ENCODE measurements around the gene RPTOR. TPM values are rescaled to one million over a fixed set of nuclear protein-coding genes. Genes with fewer than 3 reads are reported as not detected.

The RPTOR gene
- total and polyA plus RNA-seq, 2 donors (not counting 3 experiments of a cell fraction or from before 2014, with no cell fraction given), result 10.7 to 41.8 TPM

DNA sequence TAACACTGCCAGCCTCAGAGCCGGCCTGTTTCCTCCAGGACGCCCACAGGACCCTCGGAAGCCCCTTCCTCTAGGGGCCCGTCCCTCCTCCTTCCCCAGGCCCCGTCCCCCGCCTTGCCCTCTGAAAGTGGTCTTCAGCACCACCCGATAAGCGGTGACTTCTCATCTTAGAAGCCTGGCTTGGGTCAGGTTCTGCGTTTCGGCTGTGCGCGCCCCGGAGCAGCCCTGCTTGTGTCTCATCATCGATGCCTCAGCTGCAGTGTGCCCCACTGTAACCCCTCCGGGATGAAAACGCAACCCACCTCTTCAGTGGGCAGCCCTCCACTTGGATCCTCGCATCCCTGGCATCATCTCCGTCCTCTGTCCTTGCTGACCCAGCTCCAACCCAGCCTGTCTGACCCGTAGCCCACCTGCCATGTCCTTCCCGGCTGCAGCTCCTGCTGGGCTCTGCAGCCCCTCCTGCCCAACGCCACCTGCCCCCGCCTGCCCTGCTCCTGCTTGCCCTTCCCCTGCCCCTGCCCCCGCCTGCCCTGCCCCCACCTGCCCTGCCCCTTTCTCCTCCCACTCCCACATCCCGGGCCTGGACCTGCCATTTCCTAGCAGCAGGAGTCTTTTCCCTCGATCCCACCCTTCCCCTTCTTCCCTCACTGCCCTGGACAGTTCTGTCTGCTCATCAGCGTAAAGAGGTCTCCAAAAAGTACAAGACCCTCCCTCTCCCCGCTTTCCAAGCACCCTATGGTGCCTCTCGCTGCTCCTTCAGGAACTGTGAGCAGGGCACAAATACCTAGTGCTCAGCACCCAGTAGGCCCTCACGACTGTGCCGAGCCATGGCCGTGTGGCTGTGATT lies 334.5 kb downstream of the RPTOR start:
- ChIA-PET CTCF (interaction anchor here (2.4 kb wide), 1 partner anchor 13 kb away, joined by 8 read pairs; no protein-coding TSS in a partner anchor), POLR2A (interaction anchor here (0.7 kb wide), 1 partner anchor 455 kb away, joined by 4 read pairs; no protein-coding TSS in a partner anchor)
- no peaks in the 10 kb centered on the region for H3K79me2 ChIP-seq (ENCODE audit: control insufficient read depth, insufficient read depth, low read length)
- no peak for TF ChIP-seq MAX (IDR thresholded peaks at IDR 0.05; ENCODE audit: insufficient read depth, insufficient read length)
- no peak for TF ChIP-seq POLR2A (IDR thresholded peaks at IDR 0.05; ENCODE audit: low read depth, low read length)
- TF ChIP-seq GATA2 (IDR thresholded peaks at IDR 0.05; ENCODE audit: insufficient read depth, insufficient read length, low read depth, low read length), result no peak
- TF ChIP-seq CTCF (IDR thresholded peaks at IDR 0.05; ENCODE audit: extremely low read depth in 1 of 2, insufficient read depth in 1 of 2, low read depth in 1 of 2, low read length in 2 of 2), result no peak
- TF ChIP-seq JUN (IDR thresholded peaks at IDR 0.05; ENCODE audit: borderline replicate concordance, insufficient read depth, insufficient read length, low read depth), result no peak
- no peak for TF ChIP-seq FOS (IDR thresholded peaks at IDR 0.05; ENCODE audit: borderline replicate concordance, insufficient read depth, low read length)
- TF ChIP-seq MYC (IDR thresholded peaks at IDR 0.05; ENCODE audit: low read depth, low read length), result no peak
- TF ChIP-seq EZH2 (IDR thresholded peaks at IDR 0.05; ENCODE audit: borderline replicate concordance, low read depth, low read length, severe bottlenecking), result no peak
- no peak for TF ChIP-seq POLR2AphosphoS5 (IDR thresholded peaks at IDR 0.05; ENCODE audit: insufficient read depth, low read depth, low read length)
- BruUV-seq (replicated peaks), result no TSS peak
- H3K4me1 ChIP-seq (ENCODE audit: control insufficient read depth, extremely low read depth, insufficient read depth, low read length), result no peaks in the 10 kb centered on the region
- no peak overlapping the region for H3K9ac ChIP-seq (replicated peaks; ENCODE audit: extremely low read depth, insufficient read depth, low read length)
- H3K4me3 ChIP-seq (replicated peaks in 1 of 3; ENCODE audit: insufficient read depth in 1 of 3, low read depth in 1 of 3, low read length in 3 of 3), result no peak overlapping the region
- H3K9me1 ChIP-seq (replicated peaks; ENCODE audit: control insufficient read depth, extremely low read depth, insufficient read depth, low read length), result no peaks in the 10 kb centered on the region
- peaks cover 0 to 12% of the 10 kb centered on the region in 2 experiments for H3K36me3 ChIP-seq (ENCODE audit: control insufficient read depth in 2 of 2, extremely low read depth in 1 of 2, insufficient read depth in 2 of 2, low read length in 2 of 2)
- no peak overlapping the region for H3K4me2 ChIP-seq (ENCODE audit: insufficient read depth, low read length)
- dilution Hi-C loops (cut with MboI; ENCODE audit: extremely low pct_ligation_motif_present, low sequenced_read_pairs), result no loop called here
- FAIRE-seq (no peak), DNase-seq (ENCODE audit: low read depth, low spot score) (no peak)
- H3K9me3 ChIP-seq (replicated peaks; ENCODE audit: control insufficient read depth, insufficient read depth, low read length), result no peaks in the 10 kb centered on the region
- intact Hi-C loops (cut with micrococcal nuclease), result no loop called here
- no peaks in the 10 kb centered on the region for H4K20me1 ChIP-seq (replicated peaks; ENCODE audit: control insufficient read depth, extremely low read depth, insufficient read depth, low read length)
- no peak overlapping the region for H3K27ac ChIP-seq (ENCODE audit: insufficient read depth, low read depth, low read length)
- no peak overlapping the region for H2AFZ ChIP-seq (ENCODE audit: low read depth, low read length)
- H3K27me3 ChIP-seq (ENCODE audit: control insufficient read depth in 2 of 2, insufficient read depth in 2 of 2, low read length in 2 of 2), result no peaks in the 10 kb centered on the region

Data from endothelial cell of umbilical vein (primary cell).